Astrocyte (in vitro differentiated cells and primary cell): Measurements from ENCODE around the gene KRT6C. TPM values are rescaled to one million over a fixed set of nuclear protein-coding genes. Genes with fewer than 3 reads are reported as not detected.

Experiments used
- DNase-seq: peaks from one replicate; pipeline ENCODE4 v3.0.0-alpha.2; 2010; ENCODE audit warnings: low read depth
- FAIRE-seq: peaks from 2 replicates; lab custom pipeline; 2011; peaks lifted over from hg19 to GRCh38; lab: Jason Lieb, UNC
- H2AFZ ChIP-seq: 2 replicates; pipeline ENCODE4 v1.6.0; 2012; ENCODE audit warnings: low read depth, low read length, inconsistent platforms
- H3K27ac ChIP-seq: 2 replicates; pipeline ENCODE4 v1.5.1; 2011; ENCODE audit warnings: low read depth, low read length, inconsistent platforms
- H3K27me3 ChIP-seq: 2 replicates; pipeline ENCODE4 v1.6.0; 2011; ENCODE audit warnings: low read length, inconsistent platforms; ENCODE audit not compliant: insufficient read depth
- H3K36me3 ChIP-seq: 2 replicates; pipeline ENCODE4 v1.5.1; 2011; ENCODE audit warnings: low read length, inconsistent platforms; ENCODE audit not compliant: insufficient read depth
- H3K4me1 ChIP-seq: 2 replicates; pipeline ENCODE4 v1.5.1; 2011; ENCODE audit warnings: low read length, inconsistent platforms; ENCODE audit not compliant: insufficient read depth
- H3K4me2 ChIP-seq: 2 replicates; pipeline ENCODE4 v1.6.0; 2012; ENCODE audit warnings: low read length, inconsistent platforms
- H3K4me3 ChIP-seq: 2 replicates; pipeline ENCODE4 v1.5.1; 2011; ENCODE audit warnings: low read depth, mild to moderate bottlenecking, low read length, inconsistent platforms; ENCODE audit not compliant: insufficient read depth
- H3K79me2 ChIP-seq: 2 replicates; pipeline ENCODE4 v1.6.0; 2012; ENCODE audit warnings: mild to moderate bottlenecking, low read length, inconsistent platforms; ENCODE audit not compliant: insufficient read depth
- H3K9ac ChIP-seq: 2 replicates; pipeline ENCODE4 v1.6.0; 2012; ENCODE audit warnings: mild to moderate bottlenecking, low read length, inconsistent platforms
- H3K9me3 ChIP-seq: 2 replicates; pipeline ENCODE4 v1.5.1; 2012; ENCODE audit warnings: low read depth, mild to moderate bottlenecking, low read length, inconsistent platforms; ENCODE audit not compliant: insufficient read depth
- H4K20me1 ChIP-seq: 2 replicates; pipeline ENCODE4 v1.6.0; 2012; ENCODE audit warnings: low read length, inconsistent platforms; ENCODE audit not compliant: insufficient read depth
- H3K27ac Mint-ChIP-seq: one replicate; pipeline ENCODE4 v1.8.0; 2021; ENCODE audit warnings: mild to moderate bottlenecking, mixed read lengths; ENCODE audit not compliant: unreplicated experiment
- H3K27me3 Mint-ChIP-seq: one replicate; pipeline ENCODE4 v1.8.0; 2021; ENCODE audit warnings: low read depth, mixed read lengths; ENCODE audit not compliant: unreplicated experiment
- H3K36me3 Mint-ChIP-seq: one replicate; pipeline ENCODE4 v1.8.0; 2021; ENCODE audit warnings: low read depth, mixed read lengths; ENCODE audit not compliant: unreplicated experiment
- H3K4me1 Mint-ChIP-seq: one replicate; pipeline ENCODE4 v1.8.0; 2021; ENCODE audit warnings: low read depth, mixed read lengths; ENCODE audit not compliant: unreplicated experiment
- H3K4me3 Mint-ChIP-seq: one replicate; pipeline ENCODE4 v1.8.0; 2021; ENCODE audit warnings: mild to moderate bottlenecking, moderate library complexity, mixed read lengths; ENCODE audit not compliant: unreplicated experiment
- H3K9me3 Mint-ChIP-seq: one replicate; pipeline ENCODE4 v1.8.0; 2021; ENCODE audit warnings: mild to moderate bottlenecking, mixed read lengths; ENCODE audit not compliant: unreplicated experiment
- CTCF ChIP-seq: IDR thresholded peaks from 2 replicates; pipeline ENCODE4 v1.5.1; 2011; ENCODE audit warnings: low read depth, mild to moderate bottlenecking, inconsistent platforms, low read length, moderate library complexity; ENCODE audit not compliant: insufficient read depth
- EZH2 ChIP-seq: IDR thresholded peaks from 2 replicates; pipeline ENCODE4 v1.6.1; 2012; ENCODE audit warnings: mild to moderate bottlenecking, low read length, inconsistent platforms; ENCODE audit not compliant: insufficient read depth
- total RNA-seq: library from RNA; stranded (reverse); gene quantifications from 2 replicates; pipeline ENCODE4 v1.2.1, GENCODE V29; 2021

KRT6C gene
- total RNA-seq, 1 donor from 2014 or later: not detected

GRCh38 chr12:52517005-52517835 lies 43.6 kb upstream of the KRT6C start:
- Histone ChIP-seq H3K4me2 (no peak overlapping the region), H3K4me1 (no peaks in the 10 kb centered on the region), H4K20me1 (no peaks in the 10 kb centered on the region), H3K27me3 (peaks cover 16% of the 10 kb centered on the region), H3K36me3 (no peaks in the 10 kb centered on the region), H3K4me3 (no peak overlapping the region), H3K79me2 (no peaks in the 10 kb centered on the region), H3K27ac (no peak overlapping the region), H3K9me3 (no peaks in the 10 kb centered on the region), H3K9ac (no peak overlapping the region), H2AFZ (no peak overlapping the region)
- DNase-seq (no peak), FAIRE-seq (no peak)
- TF ChIP-seq CTCF (no peak), EZH2 (no peak)
- H3K36me3 Mint-ChIP-seq: peaks cover 5% of the 10 kb centered on the region
- H3K4me3 Mint-ChIP-seq: no peak overlapping the region
- no peaks in the 10 kb centered on the region for H3K4me1 Mint-ChIP-seq
- H3K27ac Mint-ChIP-seq: no peak overlapping the region
- no peaks in the 10 kb centered on the region for H3K9me3 Mint-ChIP-seq
- peaks cover 57% of the 10 kb centered on the region for H3K27me3 Mint-ChIP-seq

- Histone ChIP-seq H3K36me3 (no peaks in the 10 kb centered on the region), H3K79me2 (no peaks in the 10 kb centered on the region), H3K4me1 (no peaks in the 10 kb centered on the region), H3K4me3 (no peak overlapping the region), H3K9me3 (no peaks in the 10 kb centered on the region), H3K4me2 (no peak overlapping the region), H3K27me3 (peaks cover 14% of the 10 kb centered on the region), H2AFZ (no peak overlapping the region), H3K27ac (no peak overlapping the region), H4K20me1 (no peaks in the 10 kb centered on the region), H3K9ac (no peak overlapping the region)
- H3K36me3 Mint-ChIP-seq: peaks cover 3% of the 10 kb centered on the region
- TF ChIP-seq EZH2 (no peak), CTCF (no peak)
- FAIRE-seq (no peak), DNase-seq (peak; percentile 36)
- no peaks in the 10 kb centered on the region for H3K9me3 Mint-ChIP-seq
- peak overlapping the region; percentile 9 for H3K27ac Mint-ChIP-seq
- no peaks in the 10 kb centered on the region for H3K4me1 Mint-ChIP-seq
- peaks cover 51% of the 10 kb centered on the region for H3K27me3 Mint-ChIP-seq
- H3K4me3 Mint-ChIP-seq: no peak overlapping the region
Observed at GRCh38 chr12:52515927-52516831, 42.6 kb upstream of the KRT6C start.
